HCT116 (cell line): Measurements from ENCODE around the gene ADCK1. TPM values are rescaled to one million over a fixed set of nuclear protein-coding genes. Genes with fewer than 3 reads are reported as not detected.

Experiments
- ATAC-seq: fragments of 200-7000 bp; cut with Tn5 transposase; 2 replicates; pipeline ENCODE4 v1.9.1; 2020; ENCODE audit warnings: mild to moderate bottlenecking, moderate library complexity
- BruUV-seq: library from RNA; stranded (reverse); fragments of 400-500 nt; replicated peaks from 2 replicates; lab custom pipeline; 2021; lab: Mats Ljungman, UMichigan
- CTCF ChIA-PET: fragments of 300-600 bp; sonication (Branson Sonifier 250); formaldehyde crosslinking; loops from one replicate; lab custom pipeline; 2021; ENCODE audit warnings: antibody characterized with exemption; lab: Charles Lee
- POLR2A ChIA-PET: fragments of 300-600, 350-600 bp; sonication (Branson Sonifier 250); formaldehyde crosslinking; loops from one replicate; lab custom pipeline; 2021; ENCODE audit warnings: antibody characterized with exemption; lab: Charles Lee
- RAD21 ChIA-PET, 2 experiments: fragments of 300-600 bp; sonication (Branson Sonifier 250); formaldehyde crosslinking; loops; one replicate each; lab custom pipeline; 2023; ENCODE audit warnings: low total read pairs in 2 of 2; ENCODE audit not compliant: uncharacterized antibody in 2 of 2, unreplicated experiment in 2 of 2, low non-redundant PET in 1 of 2; lab: Charles Lee
- DNase-seq: peaks from one replicate; pipeline ENCODE4 v3.0.0-alpha.2; 2010; ENCODE audit warnings: low read depth, low spot score
- H2AFZ ChIP-seq: fragments of 200-600 bp; shearing (Covaris generic), sonication (generic); 2 replicates; pipeline ENCODE4 v1.6.1; 2017; ENCODE audit warnings: low read depth, mixed run types, mixed read lengths, antibody characterized with exemption, low read length; ENCODE audit not compliant: poor library complexity, severe bottlenecking
- H3K27ac ChIP-seq: 2 replicates; pipeline ENCODE4 v1.5.1; 2012; ENCODE audit warnings: low read depth, low read length
- H3K27me3 ChIP-seq: fragments of 200-600 bp; sonication (generic); 2 replicates; pipeline ENCODE4 v1.6.1; 2016; ENCODE audit warnings: mixed run types, low read length, mixed read lengths; ENCODE audit not compliant: insufficient read depth
- H3K36me3 ChIP-seq, 2 experiments: fragments of 200-500 bp in 1 of 2; fragments of 200-600 bp in 1 of 2; sonication (Bioruptor generic) in 1 of 2; sonication (generic) in 1 of 2; 2 replicates each; pipeline versions ENCODE4 v1.5.1 to v1.6.1; 2014 to 2016; ENCODE audit warnings: low read length in 2 of 2, inconsistent platforms in 1 of 2, mixed read lengths in 1 of 2, mixed run types in 1 of 2; ENCODE audit not compliant: insufficient read depth in 2 of 2, control insufficient read depth in 1 of 2
- H3K4me1 ChIP-seq, 2 experiments: fragments of 200-600 bp in 1 of 2; sonication (generic) in 1 of 2; 2 replicates each; pipeline versions ENCODE4 v1.5.1 to v1.6.1; 2012 to 2017; ENCODE audit warnings: low read length in 2 of 2, inconsistent platforms in 1 of 2, mild to moderate bottlenecking in 1 of 2, mixed read lengths in 1 of 2, mixed run types in 1 of 2, moderate library complexity in 1 of 2; ENCODE audit not compliant: insufficient read depth in 2 of 2, control insufficient read depth in 1 of 2
- H3K4me2 ChIP-seq: fragments of 200-600 bp; sonication (generic); 2 replicates; pipeline ENCODE4 v1.6.1; 2017; ENCODE audit warnings: mixed run types, low read length, mixed read lengths
- H3K4me3 ChIP-seq, 2 experiments: fragments of 200-600 bp in 1 of 2; sonication (generic) in 1 of 2; replicated peaks in 1 of 2; 2 replicates each; pipeline ENCODE4 v1.5.1; 2011 to 2016; ENCODE audit warnings: low read length in 2 of 2, control low read depth in 1 of 2, low read depth in 1 of 2, mild to moderate bottlenecking in 1 of 2, mixed read lengths in 1 of 2, mixed run types in 1 of 2
- H3K79me2 ChIP-seq: fragments of 200-600 bp; sonication (generic); 2 replicates; pipeline ENCODE4 v1.6.1; 2017; ENCODE audit warnings: mild to moderate bottlenecking, mixed run types, low read length, moderate library complexity, mixed read lengths; ENCODE audit not compliant: insufficient read depth
- H3K9ac ChIP-seq: fragments of 200-600 bp; sonication (generic); 2 replicates; pipeline ENCODE4 v1.6.1; 2016; ENCODE audit warnings: low read length, mixed read lengths
- H3K9me2 ChIP-seq: fragments of 200-600 bp; sonication (generic), shearing (Covaris generic); 2 replicates; pipeline ENCODE4 v1.6.1; 2017; ENCODE audit warnings: mixed run types, mild to moderate bottlenecking, moderate library complexity; ENCODE audit not compliant: insufficient read depth
- H3K9me3 ChIP-seq, 2 experiments: fragments of 200-500 bp in 1 of 2; fragments of 200-600 bp in 1 of 2; sonication (Bioruptor generic) in 1 of 2; sonication (generic) in 1 of 2; 2 replicates each; pipeline ENCODE4 v1.6.1; 2014 to 2017; ENCODE audit warnings: low read length in 2 of 2, mixed read lengths in 2 of 2, inconsistent platforms in 1 of 2, low read depth in 1 of 2, mild to moderate bottlenecking in 1 of 2, mixed run types in 1 of 2, moderate library complexity in 1 of 2; ENCODE audit not compliant: control insufficient read depth in 1 of 2, insufficient read depth in 1 of 2
- H4K20me1 ChIP-seq: fragments of 200-600 bp; sonication (generic), shearing (Covaris generic); 2 replicates; pipeline ENCODE4 v1.6.1; 2017; ENCODE audit warnings: mixed run types, mild to moderate bottlenecking, moderate library complexity; ENCODE audit not compliant: insufficient read depth
- CBX3 ChIP-seq: IDR thresholded peaks from 2 replicates; pipeline ENCODE4 v1.6.1; 2012; ENCODE audit warnings: low read depth
- CEBPB ChIP-seq: IDR thresholded peaks from 2 replicates; pipeline ENCODE4 v1.6.1; 2012; ENCODE audit warnings: low read depth
- EGR1 ChIP-seq: IDR thresholded peaks from 2 replicates; pipeline ENCODE4 v1.6.1; 2012; ENCODE audit warnings: low read depth
- EZH2 ChIP-seq: fragments of 200-600 bp; sonication (generic); IDR thresholded peaks from 2 replicates; pipeline ENCODE4 v1.6.1; 2017; ENCODE audit warnings: antibody characterized with exemption, mixed run types
- EZH2phosphoT487 ChIP-seq: fragments of 200-600 bp; IDR thresholded peaks from 2 replicates; pipeline ENCODE4 v1.6.1; 2018; ENCODE audit warnings: antibody characterized with exemption, borderline replicate concordance
- FOSL1 ChIP-seq: IDR thresholded peaks from 2 replicates; pipeline ENCODE4 v1.6.1; 2012; ENCODE audit warnings: low read depth
- RAD21 ChIP-seq: IDR thresholded peaks from 2 replicates; pipeline ENCODE4 v1.6.1; 2012; ENCODE audit warnings: low read depth, mild to moderate bottlenecking
- SIN3A ChIP-seq: IDR thresholded peaks from 2 replicates; pipeline ENCODE4 v1.6.1; 2012; ENCODE audit warnings: low read depth
- SP1 ChIP-seq: IDR thresholded peaks from 2 replicates; pipeline ENCODE4 v1.6.1; 2012; ENCODE audit warnings: low read depth
- TCF7L2 ChIP-seq: IDR thresholded peaks from 2 replicates; pipeline ENCODE4 v1.7.0; 2011; ENCODE audit warnings: borderline replicate concordance, inconsistent platforms; ENCODE audit not compliant: insufficient read depth, insufficient read length; ENCODE audit errors: extremely low read depth
- ZFX ChIP-seq: fragments of 450-650 bp; IDR thresholded peaks from 2 replicates; pipeline ENCODE4 v1.6.1; 2017
- ZNF274 ChIP-seq: fragments of 200-500 bp; sonication (Bioruptor generic); IDR thresholded peaks from 2 replicates; pipeline ENCODE4 v1.6.1; 2014; ENCODE audit warnings: mild to moderate bottlenecking, low read depth, low read length, inconsistent platforms
- intact Hi-C: fragments of 100-400 bp; cut with micrococcal nuclease; formaldehyde crosslinking; loops from 2 replicates; pipeline ENCODE4 v1.10.0; 2022
- total RNA-seq: library from RNA; stranded (reverse); gene quantifications from one replicate; pipeline ENCODE4 v1.2.1, GENCODE V29; 2021; ENCODE audit not compliant: unreplicated experiment
- TF ChIP-seq, protein P1 (sequence below): IDR thresholded peaks from 2 replicates; pipeline ENCODE4 v1.6.1; 2012
- TF ChIP-seq, protein P2 (sequence below): IDR thresholded peaks from 2 replicates; pipeline ENCODE4 v1.6.1; 2011; ENCODE audit warnings: mild to moderate bottlenecking, low read length, moderate library complexity; ENCODE audit not compliant: insufficient replicate concordance; ENCODE audit errors: extremely low read depth
- TF ChIP-seq, protein P3 (sequence below), 3 experiments: fragments of 200-600 bp in 1 of 3; sonication (generic) in 1 of 3; IDR thresholded peaks in 2 of 3; conservative IDR thresholded peaks in 1 of 3; 2 replicates each; pipeline ENCODE4 v1.5.1; 2012 to 2017; ENCODE audit warnings: low read depth in 2 of 3, low read length in 2 of 3, antibody characterized with exemption in 1 of 3, borderline replicate concordance in 1 of 3, control low read depth in 1 of 3, mild to moderate bottlenecking in 1 of 3, mixed read lengths in 1 of 3, mixed run types in 1 of 3, moderate library complexity in 1 of 3; ENCODE audit not compliant: insufficient read depth in 1 of 3
- TF ChIP-seq, protein P4 (sequence below): IDR thresholded peaks from 2 replicates; pipeline ENCODE4 v1.6.1; 2012; ENCODE audit warnings: low read depth

Gene ADCK1
- total RNA-seq, 1 experiment from 2014 or later, result 6.0 TPM

DNA sequence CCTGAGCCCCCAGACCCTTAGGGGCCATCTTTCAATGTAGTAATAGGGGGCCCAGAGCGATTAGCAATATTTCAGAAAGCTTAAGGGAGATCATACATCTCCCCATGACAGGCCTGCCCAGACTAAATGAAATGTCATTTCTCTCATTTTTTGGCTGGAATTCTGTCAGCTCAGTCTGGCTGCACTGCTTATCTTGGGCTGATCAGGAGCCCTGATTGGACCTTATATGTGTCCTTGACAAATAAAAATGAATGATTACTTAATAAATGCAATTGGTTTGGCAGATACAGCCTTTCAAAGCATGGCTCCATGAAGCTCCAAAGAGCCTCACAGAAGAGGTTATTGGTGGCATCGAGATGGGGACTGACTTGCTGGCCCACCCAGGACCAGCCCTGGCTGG is 121.9 kb downstream of the ADCK1 start (continued):
- TF ChIP-seq TCF7L2, result no peak
- no peak for TF ChIP-seq SIN3A
- TF ChIP-seq EGR1, result no peak
- TF ChIP-seq, protein P1, sequence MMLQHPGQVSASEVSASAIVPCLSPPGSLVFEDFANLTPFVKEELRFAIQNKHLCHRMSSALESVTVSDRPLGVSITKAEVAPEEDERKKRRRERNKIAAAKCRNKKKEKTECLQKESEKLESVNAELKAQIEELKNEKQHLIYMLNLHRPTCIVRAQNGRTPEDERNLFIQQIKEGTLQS, result no peak
- TF ChIP-seq RAD21, result no peak
- TF ChIP-seq FOSL1, result no peak

DNA sequence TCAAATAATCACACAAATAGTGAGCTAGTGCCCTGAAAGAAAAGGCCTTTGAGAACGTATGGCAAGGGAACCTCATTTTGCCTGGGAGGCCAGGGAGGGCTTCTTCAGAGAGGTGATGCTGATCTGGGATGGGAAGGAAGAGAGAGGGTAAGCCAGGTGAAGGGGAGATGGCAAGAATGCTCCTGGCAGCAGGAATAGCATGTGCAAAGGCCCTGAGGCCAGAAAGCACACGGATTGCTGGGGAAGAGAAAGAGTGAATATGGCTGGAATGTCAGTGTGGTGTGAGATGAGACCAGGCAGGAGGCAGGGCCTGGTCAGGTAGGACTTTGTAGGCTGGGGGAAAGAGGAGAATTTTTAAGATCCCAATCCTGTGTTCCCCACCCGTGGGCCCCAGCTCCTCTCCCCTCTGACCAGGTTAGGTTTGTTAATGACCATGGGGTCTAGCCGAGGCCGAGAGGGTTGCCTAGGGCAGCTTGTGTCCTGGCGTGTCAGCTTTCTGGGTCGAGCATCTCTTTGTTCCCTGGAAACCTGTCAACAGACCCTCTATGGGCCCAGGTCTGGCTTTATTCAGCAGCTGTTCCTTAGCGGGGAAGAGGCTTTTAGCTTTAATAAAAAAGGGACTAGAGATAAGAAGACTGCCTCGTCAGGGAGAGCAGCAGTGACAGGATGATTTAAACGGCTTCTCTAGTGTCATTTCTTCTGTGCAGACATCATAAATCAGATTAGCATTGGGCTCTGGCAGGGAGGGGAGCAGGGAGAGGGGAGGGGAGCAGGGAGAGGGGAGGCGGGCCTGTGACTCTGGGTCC is 123.4 kb downstream of the ADCK1 start:
- H3K4me3 ChIP-seq, result no peak overlapping the region
- H4K20me1 ChIP-seq, result no peaks in the 10 kb centered on the region
- H3K27ac ChIP-seq, result no peak overlapping the region
- no peak for ATAC-seq
- no peak overlapping the region for H3K9ac ChIP-seq
- ChIA-PET POLR2A (no interaction called here), RAD21 (no interaction called here), CTCF (no interaction called here)
- no TSS peak for BruUV-seq
- intact Hi-C loops, result no loop called here
- H2AFZ ChIP-seq, result no peak overlapping the region
- H3K27me3 ChIP-seq, result no peaks in the 10 kb centered on the region
- H3K4me2 ChIP-seq, result no peak overlapping the region
- no peaks in the 10 kb centered on the region for H3K4me1 ChIP-seq
- no peaks in the 10 kb centered on the region for H3K9me2 ChIP-seq
- H3K9me3 ChIP-seq, result no peaks in the 10 kb centered on the region
- no peak for DNase-seq
- H3K79me2 ChIP-seq, result no peaks in the 10 kb centered on the region
- H3K36me3 ChIP-seq, result no peaks in the 10 kb centered on the region
- no peak for TF ChIP-seq CBX3
- TF ChIP-seq, protein P2, sequence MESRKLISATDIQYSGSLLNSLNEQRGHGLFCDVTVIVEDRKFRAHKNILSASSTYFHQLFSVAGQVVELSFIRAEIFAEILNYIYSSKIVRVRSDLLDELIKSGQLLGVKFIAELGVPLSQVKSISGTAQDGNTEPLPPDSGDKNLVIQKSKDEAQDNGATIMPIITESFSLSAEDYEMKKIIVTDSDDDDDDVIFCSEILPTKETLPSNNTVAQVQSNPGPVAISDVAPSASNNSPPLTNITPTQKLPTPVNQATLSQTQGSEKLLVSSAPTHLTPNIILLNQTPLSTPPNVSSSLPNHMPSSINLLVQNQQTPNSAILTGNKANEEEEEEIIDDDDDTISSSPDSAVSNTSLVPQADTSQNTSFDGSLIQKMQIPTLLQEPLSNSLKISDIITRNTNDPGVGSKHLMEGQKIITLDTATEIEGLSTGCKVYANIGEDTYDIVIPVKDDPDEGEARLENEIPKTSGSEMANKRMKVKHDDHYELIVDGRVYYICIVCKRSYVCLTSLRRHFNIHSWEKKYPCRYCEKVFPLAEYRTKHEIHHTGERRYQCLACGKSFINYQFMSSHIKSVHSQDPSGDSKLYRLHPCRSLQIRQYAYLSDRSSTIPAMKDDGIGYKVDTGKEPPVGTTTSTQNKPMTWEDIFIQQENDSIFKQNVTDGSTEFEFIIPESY, result no peak
- TF ChIP-seq EZH2phosphoT487, result no peak
- no peak for TF ChIP-seq ZNF274
- TF ChIP-seq, protein P3, sequence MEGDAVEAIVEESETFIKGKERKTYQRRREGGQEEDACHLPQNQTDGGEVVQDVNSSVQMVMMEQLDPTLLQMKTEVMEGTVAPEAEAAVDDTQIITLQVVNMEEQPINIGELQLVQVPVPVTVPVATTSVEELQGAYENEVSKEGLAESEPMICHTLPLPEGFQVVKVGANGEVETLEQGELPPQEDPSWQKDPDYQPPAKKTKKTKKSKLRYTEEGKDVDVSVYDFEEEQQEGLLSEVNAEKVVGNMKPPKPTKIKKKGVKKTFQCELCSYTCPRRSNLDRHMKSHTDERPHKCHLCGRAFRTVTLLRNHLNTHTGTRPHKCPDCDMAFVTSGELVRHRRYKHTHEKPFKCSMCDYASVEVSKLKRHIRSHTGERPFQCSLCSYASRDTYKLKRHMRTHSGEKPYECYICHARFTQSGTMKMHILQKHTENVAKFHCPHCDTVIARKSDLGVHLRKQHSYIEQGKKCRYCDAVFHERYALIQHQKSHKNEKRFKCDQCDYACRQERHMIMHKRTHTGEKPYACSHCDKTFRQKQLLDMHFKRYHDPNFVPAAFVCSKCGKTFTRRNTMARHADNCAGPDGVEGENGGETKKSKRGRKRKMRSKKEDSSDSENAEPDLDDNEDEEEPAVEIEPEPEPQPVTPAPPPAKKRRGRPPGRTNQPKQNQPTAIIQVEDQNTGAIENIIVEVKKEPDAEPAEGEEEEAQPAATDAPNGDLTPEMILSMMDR (IDR thresholded peaks at IDR 0.05 in 2 of 3, conservative IDR thresholded peaks at IDR 0.05 in 1 of 3; ENCODE audit: borderline replicate concordance in 1 of 3, insufficient read depth in 1 of 3, low read depth in 2 of 3, low read length in 2 of 3), result no peak
- no peak for TF ChIP-seq EGR1
- TF ChIP-seq CEBPB, result no peak
- no peak for TF ChIP-seq RAD21
- TF ChIP-seq ZFX, result no peak
- TF ChIP-seq, protein P1, result no peak
- TF ChIP-seq, protein P4, sequence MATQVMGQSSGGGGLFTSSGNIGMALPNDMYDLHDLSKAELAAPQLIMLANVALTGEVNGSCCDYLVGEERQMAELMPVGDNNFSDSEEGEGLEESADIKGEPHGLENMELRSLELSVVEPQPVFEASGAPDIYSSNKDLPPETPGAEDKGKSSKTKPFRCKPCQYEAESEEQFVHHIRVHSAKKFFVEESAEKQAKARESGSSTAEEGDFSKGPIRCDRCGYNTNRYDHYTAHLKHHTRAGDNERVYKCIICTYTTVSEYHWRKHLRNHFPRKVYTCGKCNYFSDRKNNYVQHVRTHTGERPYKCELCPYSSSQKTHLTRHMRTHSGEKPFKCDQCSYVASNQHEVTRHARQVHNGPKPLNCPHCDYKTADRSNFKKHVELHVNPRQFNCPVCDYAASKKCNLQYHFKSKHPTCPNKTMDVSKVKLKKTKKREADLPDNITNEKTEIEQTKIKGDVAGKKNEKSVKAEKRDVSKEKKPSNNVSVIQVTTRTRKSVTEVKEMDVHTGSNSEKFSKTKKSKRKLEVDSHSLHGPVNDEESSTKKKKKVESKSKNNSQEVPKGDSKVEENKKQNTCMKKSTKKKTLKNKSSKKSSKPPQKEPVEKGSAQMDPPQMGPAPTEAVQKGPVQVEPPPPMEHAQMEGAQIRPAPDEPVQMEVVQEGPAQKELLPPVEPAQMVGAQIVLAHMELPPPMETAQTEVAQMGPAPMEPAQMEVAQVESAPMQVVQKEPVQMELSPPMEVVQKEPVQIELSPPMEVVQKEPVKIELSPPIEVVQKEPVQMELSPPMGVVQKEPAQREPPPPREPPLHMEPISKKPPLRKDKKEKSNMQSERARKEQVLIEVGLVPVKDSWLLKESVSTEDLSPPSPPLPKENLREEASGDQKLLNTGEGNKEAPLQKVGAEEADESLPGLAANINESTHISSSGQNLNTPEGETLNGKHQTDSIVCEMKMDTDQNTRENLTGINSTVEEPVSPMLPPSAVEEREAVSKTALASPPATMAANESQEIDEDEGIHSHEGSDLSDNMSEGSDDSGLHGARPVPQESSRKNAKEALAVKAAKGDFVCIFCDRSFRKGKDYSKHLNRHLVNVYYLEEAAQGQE, result no peak
- TF ChIP-seq TCF7L2, result no peak
- no peak for TF ChIP-seq SP1
- TF ChIP-seq EZH2, result no peak
